Stimulated activated CD8-positive, alpha-beta memory T cell treated with anti-CD3 and anti-CD28 coated beads, Interleukin-15, amount 100 ng/mL, for 48 hours (primary cell): Measurements from ENCODE around the gene CLMN.
A peak's percentile ranks its signal among the peaks of the same experiment; 100 is the strongest.

Experiments
- DNase-seq, 2 donors: peaks; one replicate each; pipeline ENCODE4 v3.0.0-alpha.2; 2020; ENCODE audit warnings: low read depth in 2 of 2

Gene CLMN

DNA sequence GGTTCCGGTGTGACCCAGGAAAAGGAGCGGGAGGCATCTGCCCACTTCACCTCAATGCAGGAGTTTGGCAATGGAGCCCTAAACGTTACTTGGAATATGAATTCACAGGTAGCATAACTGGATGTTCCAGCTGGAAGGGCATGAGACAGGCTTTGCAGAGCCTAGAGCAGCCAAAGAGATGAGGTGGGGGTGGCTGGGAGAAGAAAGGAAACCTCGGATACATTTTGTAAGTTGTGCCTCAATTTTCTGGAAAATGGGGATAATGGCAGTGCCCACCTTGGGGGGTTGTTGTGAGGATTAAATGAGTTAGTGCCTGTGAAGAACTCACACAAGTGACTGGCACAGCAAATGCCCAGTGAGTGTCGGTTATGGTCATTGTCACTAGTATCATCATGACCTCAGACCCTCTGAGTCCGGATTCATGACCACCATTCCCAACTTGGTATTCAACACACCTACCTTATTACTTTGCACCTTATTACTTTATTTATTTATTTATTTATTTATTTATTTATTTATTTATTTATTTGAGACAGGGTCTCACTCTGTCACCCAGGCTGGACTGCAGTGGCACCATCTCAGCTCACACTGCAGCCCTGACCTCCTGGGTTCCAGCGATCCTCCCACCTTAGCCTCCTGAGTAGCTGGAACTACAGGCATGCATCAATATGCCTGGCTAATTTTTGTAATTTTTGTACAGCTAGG is 56.0 kb downstream of the CLMN start:
- no peak for DNase-seq

DNA sequence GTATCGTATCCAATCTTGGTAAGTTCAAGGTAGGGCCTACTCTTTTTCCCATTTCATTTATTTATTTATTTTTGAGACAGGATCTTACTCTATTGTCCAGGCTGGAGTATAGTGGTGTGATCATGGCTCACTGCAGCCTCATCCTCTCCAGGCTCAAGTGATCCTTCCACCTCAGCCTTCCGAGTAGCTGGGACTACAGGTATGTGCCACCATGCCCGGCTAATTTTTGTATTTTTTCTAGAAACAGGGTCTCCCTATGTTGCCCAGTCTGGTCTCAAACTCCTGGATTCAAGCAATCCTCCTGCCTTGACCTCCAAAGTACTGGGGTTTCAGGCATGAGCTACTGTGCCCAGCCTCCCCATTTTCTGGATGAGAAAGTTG is 57.2 kb downstream of the CLMN start:
- no peak for DNase-seq

DNA sequence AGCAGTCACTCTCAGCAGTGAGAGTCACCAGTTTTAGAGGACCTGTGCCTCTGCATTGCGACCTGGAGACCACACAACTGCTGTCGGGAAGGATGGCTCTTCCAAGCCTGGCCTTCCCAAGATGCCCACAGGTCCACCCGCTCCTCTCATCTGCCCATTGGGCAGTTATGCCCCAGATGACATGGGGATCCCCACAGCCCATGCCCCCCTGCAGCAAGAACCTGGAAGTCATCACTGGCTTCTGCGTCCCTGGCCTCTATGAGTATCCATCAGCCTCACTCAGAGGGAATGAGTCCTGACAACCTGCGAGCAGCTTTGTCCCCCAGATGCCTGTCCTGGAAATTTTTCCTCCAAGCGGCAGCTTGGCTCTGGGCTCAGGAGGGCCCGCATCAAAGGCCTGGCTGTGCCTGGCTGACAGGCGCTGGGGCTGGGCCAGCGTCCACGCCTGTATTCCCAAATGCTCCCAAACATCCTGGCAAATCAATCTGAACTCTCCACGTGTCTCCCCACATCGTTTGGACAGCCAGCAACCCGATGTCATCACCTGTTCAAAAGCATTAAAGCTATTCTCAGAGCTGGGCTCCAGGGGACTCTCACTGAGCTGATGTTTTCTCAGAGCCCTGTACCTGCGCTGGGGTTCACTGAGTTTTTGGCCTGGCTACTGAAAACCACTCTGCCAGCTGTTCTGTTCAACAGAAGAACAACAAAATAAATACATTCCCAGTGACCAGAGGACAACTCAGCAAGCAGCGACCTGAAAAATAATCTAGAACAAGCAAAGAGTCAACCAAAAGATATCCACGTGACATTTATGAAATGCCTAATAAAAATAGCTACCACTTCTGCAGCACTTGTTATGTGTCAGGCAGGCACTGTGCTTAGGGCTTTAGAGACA is 57.8 kb downstream of the CLMN start:
- DNase-seq, result no peak

DNA sequence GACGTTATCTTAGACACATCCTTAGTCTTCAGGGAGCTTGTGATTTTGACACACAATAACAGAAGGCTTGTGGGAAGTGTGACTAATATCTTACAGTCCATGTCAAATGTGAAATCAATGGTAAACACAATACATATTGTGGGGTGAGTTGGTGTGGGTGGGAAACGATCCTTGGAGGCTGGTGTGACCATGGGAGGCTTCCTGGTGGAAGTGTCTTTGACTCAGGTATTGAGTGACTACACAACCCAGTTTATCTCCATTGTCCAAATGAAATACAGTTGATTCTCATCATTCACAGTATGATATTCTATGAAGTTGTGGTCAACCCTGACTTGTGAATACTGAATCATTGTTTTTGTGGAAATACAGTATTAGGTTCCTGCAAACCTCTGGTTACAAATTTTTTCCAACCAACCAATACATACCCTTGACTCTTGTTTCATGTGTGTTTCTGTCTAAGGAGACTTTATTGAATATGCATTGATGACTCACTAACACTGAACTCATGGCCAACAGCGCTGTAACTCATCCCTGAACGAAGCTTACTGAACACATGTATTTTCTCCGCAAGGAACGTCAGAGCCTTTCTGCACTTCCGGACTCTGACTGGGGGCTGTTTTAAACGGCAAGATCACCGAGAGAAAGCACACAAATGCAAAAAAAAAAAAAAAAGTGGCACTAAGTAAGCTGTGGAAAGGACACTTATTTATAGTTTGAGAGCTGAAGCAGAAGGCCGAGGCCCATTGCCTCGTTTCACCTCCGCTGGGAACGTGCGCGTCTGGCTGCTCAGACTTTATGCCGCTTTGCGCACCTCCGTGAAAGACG is 59.0 kb downstream of the CLMN start:
- DNase-seq, result peak; percentile 25 to 53

DNA sequence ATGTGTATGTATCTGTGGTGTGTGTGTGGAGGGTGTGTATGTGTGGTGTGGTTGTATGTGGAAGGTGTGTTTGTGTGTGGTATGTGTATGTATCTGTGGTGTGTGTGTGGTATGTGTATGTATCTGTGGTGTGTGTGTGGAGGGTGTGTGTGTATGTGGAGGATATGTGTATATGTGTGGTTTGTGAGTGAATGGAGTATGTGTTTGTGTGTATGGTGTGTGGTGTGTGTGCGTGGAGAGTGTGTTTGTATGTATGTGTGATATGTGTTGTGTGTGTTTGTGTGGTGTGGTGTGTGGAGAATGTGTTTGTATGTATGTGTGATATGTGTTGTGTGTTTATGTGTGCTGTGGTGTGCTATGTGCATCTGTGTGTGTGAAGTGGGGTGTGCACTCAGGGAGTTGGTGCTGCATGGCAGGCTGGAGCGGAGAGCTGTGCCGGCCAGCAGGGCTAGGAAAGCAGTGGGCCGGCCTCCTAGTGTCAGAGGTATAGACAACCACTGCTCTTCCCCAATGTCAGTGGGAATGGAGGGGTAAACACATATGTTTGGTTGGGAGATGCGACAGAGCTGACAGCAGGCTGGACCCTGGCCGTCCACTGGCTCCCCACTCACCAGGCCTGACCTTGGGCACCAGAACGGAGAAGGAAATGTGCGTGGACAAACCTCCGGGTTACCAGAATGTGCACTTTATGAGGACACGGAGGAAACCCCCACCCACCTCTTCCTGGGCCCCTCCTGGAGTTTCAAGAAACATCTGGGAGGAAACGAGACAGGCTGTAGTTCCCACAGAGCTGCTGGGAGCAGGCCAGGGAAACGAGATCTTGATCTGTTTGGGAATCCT is 60.7 kb downstream of the CLMN start:
- no peak for DNase-seq

DNA sequence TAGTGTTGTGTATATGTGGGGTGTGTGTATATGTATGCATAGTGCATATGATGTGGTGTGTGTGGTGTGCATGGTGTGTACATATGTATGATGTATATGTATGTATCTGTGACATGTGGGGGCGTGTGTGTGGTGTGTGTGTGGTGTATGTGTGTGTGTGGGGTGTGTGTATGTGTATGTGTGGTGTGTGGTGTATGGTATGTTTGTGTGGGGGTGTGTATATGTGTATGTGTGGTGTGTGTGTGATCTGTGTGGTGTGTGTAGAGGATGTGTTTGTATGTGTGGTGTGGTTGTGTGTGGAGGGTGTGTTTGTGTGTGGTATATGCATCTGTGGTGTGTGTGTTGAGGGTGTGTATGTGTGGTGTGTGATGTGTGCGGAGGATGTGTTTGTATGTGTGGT is 61.6 kb downstream of the CLMN start:
- DNase-seq, result no peak

DNA sequence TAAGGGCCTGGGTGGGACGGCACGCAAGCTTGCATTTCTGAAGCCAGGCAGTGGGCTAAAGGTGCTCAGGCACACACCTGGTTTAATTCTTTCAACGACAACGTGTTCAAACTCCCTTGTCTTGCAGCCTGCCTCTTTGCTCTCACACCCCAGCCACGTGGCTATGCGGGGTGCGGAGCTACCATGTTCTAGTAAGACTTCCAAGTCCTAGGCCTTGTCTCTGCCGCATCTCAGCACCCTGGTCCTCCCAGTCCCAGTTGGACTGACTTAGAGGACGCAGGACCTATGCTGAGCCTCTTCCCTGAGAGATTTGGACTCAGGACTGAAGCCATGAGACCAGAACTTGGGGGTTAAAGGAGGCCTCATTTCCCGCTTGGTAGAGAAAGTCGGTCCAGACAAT is 62.2 kb downstream of the CLMN start:
- no peak for DNase-seq

DNA sequence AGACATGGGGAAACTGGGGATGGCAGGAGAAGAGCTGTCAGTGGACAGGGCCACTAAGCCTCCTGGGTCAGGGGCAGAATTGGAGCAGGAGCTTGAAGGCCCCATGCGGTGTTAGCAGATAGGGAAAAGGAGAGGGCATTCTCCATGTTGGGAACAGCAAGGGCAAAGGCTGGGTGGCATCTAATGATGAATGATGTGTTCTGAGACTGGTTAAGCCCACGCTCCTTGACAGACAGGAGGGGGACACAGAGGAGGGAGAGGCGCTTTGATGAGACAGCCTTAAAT is 63.0 kb downstream of the CLMN start:
- DNase-seq, result no peak

DNA sequence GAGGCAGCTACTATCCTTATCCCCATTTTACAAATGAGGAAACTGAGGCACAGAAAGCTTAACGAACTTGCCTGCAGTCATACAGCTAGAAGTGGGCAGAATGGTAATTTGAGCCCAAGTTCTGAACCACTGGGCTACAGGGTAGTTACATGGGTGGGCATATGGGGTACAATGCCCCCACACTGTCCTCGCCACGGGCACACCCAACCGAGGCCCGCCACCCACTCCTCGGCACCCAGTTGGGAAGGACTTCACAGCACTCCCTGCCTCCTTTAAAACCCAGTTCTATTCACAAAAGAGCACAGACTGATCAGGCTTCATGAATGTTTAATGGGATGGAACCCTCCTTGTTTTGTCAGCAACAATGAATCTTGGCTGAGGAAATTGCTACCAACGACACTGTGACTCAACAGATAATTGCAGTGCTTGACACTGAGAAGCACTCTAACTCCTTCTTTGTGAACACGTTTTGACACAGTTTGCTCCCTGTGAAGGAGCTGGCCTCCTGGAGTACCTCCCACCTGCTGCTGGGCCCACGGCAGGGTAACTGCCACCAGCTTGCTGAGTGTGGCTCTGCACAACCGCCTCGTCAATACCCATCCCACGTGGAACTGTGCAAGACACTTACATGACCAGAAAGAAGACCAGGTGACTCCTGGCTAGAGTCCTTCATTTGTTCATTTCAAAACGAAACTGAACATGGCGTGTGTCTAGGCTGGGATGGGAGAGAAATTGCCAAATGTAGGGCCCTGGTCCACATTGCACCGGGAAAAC is 63.5 kb downstream of the CLMN start:
- no peak for DNase-seq

DNA sequence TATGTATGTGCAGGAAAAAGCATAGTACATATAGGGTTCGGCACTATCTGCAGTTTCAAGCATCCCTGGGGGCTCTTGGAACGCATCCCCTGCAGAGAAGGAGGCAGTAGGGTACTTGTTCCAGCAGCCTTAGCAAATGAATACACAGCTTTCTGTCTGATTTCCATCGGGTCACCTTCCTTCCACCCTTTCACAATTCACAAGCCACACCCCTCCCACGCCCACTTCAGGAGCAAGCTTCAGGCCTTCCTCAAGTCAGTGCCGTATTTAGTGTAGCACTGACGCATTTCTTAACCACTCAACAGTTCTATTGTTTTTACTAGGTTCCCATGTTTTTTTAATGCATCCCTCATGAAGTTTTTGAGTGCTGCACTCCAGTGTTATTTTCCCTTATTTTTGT is 64.2 kb downstream of the CLMN start:
- no peak for DNase-seq

DNA sequence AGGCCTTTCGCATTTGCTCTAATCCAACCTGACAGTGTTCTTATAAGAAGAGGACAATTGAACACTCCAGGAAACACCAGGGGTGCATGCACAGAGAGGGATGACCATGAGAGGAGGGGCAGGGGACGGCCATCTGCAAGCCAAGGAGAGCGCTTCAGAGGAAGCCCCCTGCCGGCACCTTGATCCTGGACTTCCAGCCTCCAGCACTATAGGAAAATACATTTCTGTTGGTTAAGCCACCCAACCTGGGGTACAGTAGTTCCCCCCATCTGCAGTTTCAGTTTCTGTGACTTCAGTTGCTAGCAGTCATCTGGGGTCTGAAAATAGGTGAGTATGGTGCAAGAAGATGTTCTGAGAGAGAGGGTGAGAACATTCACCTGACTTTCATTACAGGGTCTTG is 64.7 kb downstream of the CLMN start:
- DNase-seq, result no peak

DNA sequence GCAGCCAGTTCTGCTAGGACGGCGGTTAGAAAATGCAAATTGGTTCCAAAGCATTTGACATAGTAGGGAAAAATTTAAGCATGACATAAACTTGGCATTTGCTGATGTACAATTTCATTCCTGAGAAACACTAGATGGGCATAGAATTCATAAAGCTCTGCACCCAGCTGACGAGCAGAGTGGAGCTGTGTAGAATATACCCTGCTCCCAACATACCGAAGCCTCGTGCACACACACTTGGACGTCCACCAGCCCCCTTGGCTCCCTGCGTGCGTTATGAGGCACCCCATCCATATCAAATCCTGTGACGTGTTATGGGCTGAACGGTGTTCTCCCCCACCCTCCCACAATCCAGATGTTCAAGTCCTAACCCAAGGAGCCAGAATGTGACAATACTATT is 65.4 kb downstream of the CLMN start:
- no peak for DNase-seq

DNA sequence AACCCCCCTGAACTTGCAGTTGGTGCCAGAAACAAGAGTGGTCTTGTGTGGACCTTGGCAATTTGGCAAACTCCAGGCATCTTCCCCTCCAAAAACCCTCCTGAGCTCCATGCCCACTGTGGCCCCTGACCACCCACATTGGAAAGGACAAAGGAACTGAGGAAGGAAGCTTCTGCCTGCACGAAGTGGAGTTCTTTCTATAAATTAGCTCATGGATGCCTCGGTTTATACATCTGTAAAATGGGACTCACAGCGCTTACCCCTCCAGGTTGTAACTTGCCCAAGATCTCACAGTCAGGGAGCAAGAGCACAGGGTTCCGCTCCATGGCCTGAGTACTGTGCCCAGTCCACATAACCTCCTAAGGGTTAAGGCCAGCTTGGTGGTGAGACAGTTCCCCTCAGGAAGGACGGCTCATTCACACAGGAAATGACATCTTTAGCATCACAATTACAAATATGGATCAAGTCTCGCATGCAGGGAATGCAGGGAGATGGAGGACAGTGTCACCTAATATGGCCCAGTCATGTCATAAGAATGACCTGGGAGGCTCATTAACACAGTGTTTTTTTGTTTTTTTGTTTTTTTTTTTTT is 66.6 kb downstream of the CLMN start:
- DNase-seq, result no peak

DNA sequence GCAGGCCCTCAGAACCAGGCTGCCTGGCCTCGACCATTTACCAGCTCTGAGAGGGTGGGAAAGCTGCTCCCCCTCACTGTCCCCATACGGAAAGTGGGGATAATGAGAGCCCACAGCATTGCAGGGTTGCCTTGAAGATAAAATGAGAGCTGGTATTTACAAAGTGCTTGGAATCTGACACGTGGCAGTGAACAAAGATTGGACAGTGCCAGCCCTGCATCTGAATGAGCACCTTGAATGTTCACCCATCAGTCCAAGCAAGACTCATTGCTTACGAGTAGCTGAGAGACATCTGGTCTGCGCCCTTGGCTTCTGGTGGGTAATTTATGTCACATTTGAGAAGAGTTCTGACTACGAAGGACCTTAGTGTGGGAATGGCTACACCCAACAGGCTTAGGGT is 67.5 kb downstream of the CLMN start:
- DNase-seq, result no peak

DNA sequence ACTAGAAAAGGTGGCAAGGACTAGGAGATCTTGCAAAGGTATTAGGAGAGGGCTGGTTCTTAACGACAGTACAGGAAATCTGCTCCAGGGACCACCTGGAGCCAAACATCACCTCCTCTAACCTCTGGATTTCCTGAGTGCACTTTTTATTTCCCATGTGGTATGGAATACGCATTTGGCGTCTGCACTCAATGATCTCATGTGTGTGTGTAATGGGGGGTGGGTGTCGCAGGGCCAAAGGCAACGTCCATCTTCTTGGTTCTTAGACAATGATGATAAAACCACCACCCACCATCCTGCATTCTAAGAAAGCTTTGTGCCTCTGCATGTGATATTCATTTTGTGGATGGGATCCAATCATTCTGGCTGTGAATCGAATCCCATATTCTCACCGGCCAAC is 68.8 kb downstream of the CLMN start:
- no peak for DNase-seq

DNA sequence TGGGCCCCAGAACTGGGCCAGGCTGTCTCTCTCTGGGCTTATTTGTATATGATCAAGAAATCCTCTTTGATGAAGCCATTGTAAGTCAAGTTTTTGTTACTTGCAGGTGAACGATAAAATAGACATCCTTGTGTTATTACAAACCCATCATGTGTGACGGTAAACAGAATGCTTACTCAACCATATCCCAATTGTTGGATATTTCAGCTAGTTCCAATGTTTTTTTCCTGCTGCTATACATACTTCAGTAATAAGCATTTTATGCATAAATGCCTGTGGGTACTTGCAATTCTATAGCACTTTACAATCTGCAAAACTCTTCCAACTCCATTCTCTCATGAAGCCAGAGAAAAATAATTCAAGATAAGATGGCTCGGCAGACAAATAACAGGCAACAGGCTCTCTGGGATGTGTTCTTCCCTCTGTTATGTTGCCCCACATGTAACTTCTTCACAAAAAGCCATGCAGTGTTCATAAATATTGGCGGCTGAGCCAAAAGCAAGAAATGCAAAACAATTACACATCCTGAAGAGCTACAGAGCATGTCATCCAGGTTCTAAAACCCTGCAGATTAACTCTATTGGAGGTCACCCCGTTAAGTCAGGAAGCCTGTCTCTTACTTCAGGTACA is 69.5 kb downstream of the CLMN start:
- DNase-seq, result no peak

DNA sequence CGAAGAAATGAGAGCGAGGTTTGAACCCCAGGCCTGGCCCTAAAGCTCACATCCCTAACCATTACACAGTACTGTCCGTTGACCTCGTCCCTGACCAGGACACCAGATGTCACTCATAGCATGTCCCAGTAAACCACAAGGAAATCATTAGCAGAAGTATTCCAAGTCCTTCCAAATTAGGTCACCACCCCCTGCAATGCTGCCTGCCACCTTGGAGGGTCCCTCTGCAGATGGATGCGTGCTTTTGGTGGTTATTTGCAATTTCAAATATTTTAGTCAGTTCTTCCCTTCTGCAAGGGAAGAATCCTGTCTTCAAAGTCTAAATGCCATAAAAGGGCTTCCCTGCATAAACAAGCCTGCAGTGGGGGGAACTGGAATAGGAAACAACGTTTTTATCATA is 71.3 kb downstream of the CLMN start:
- no peak for DNase-seq

DNA sequence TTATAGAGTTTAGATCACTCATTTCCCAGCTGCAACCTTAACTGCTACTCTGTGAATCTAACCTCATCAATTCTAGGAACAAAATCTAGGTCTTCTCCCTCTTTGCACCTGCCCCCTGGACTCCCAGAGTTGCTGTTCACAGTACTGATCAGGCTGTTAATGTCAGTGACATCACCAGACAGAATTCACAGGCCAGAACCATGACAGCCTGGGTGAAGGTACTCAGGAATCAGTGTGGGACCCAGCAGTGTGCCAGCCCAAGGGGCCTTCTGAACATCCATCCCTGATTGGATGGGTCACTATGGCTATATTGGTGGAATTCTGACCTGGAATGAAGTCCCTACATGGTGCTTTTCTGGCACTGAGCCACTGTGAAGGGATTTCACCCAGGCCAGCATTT is 72.8 kb downstream of the CLMN start:
- no peak for DNase-seq

DNA sequence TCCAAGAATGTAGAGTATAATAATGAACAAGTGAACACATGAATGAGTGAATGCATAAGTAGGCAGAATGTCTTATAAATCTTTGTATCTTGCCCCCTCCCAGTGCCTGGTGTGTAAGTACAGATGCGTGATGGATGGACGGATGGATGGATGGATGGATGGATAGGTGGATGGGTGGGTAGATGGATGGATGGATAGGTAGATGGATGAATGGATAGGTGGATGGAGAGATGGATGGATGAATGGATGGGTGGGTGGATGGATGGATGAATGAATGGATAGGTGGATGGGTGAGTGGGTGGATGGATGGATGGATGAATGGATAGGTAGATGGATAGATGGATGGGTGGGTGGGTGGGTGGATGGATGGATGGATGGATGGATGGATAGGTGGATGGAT is 74.4 kb downstream of the CLMN start:
- no peak for DNase-seq

DNA sequence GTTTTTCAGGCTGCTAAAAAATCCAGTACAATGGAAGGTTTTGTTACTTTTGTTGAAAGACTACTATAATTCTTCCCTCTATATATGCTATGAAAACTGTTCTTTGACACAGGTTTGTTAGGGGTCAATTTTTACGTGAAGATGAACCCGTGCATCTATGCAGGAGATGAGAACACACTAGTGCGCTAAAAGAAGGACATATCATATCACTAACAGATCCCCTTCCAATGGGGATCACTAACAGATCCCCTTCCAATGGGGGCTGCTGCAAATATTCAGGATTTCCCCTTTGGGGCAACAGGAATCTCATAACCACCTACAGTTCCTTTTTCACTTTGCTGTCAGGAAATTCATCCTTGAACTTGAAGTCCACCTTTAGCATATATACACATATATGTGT is 75.1 kb downstream of the CLMN start:
- DNase-seq, result no peak
